HFF-Myc (cell line): ENCODE measurements around the gene MCF2L.
"Not testable (repeated sequence)": the region's sequence is repeated elsewhere in the genome, so short reads cannot be mapped to it uniquely, and the experiment has no call there.

Experiments used
- DNase-seq: peaks from one replicate; pipeline ENCODE4 v3.0.0-alpha.2; 2011; ENCODE audit warnings: low read depth; ENCODE audit errors: extremely low read depth
- H3K4me3 ChIP-seq: replicated peaks from 2 replicates; pipeline ENCODE4 v1.5.1; 2011; ENCODE audit warnings: low read depth, mild to moderate bottlenecking, control low read depth, low read length
- TF ChIP-seq, protein P1 (sequence below): IDR thresholded peaks from 2 replicates; pipeline ENCODE4 v1.5.1; 2012; ENCODE audit warnings: mild to moderate bottlenecking, low read depth, low read length, control low read depth; ENCODE audit errors: missing control alignments

The MCF2L gene

DNA sequence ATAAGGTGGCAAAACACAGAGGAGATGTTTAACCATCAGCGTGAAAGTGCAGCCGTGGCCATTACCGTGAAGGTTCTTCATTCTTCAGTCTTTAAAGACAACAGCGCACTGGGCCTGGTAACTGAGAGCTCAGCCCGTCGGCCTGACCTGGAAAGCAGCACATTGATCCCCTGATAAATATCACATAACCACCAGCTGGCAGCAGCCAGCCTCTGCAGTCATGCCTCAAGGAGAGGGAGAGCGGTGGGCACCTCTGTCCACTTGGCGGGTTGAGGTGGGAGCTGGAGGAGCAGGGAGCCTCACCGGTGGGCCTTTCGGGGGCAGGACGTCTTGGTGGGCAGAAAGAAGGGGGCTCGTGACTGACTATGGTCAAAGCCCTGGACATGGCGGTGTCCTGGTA lies 58.1 kb downstream of the MCF2L start:
- H3K4me3 ChIP-seq, result no peak overlapping the region
- no peak for DNase-seq
- TF ChIP-seq, protein P1, sequence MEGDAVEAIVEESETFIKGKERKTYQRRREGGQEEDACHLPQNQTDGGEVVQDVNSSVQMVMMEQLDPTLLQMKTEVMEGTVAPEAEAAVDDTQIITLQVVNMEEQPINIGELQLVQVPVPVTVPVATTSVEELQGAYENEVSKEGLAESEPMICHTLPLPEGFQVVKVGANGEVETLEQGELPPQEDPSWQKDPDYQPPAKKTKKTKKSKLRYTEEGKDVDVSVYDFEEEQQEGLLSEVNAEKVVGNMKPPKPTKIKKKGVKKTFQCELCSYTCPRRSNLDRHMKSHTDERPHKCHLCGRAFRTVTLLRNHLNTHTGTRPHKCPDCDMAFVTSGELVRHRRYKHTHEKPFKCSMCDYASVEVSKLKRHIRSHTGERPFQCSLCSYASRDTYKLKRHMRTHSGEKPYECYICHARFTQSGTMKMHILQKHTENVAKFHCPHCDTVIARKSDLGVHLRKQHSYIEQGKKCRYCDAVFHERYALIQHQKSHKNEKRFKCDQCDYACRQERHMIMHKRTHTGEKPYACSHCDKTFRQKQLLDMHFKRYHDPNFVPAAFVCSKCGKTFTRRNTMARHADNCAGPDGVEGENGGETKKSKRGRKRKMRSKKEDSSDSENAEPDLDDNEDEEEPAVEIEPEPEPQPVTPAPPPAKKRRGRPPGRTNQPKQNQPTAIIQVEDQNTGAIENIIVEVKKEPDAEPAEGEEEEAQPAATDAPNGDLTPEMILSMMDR, result no peak

DNA sequence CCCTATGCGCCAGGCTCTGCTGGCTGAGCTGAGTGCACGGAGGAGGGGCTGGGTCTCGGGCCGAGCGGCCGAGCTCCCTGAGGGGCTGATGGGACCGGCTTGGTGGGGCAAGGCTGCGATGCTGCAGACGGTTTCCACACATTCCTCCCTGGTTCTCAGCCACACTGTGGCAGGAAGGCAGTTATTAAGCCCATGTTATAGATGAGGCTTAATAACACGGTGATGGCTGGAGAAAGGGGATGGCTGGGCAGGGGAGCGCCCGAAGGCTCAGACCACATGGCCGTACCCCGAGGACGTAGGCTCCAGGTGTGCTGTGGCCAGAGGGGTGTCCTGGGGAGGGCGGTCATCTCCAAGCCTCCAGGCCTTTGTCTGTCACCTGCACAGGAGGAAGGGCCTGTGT lies 58.6 kb downstream of the MCF2L start:
- DNase-seq, result no peak
- TF ChIP-seq, protein P1, result no peak
- H3K4me3 ChIP-seq, result no peak overlapping the region

DNA sequence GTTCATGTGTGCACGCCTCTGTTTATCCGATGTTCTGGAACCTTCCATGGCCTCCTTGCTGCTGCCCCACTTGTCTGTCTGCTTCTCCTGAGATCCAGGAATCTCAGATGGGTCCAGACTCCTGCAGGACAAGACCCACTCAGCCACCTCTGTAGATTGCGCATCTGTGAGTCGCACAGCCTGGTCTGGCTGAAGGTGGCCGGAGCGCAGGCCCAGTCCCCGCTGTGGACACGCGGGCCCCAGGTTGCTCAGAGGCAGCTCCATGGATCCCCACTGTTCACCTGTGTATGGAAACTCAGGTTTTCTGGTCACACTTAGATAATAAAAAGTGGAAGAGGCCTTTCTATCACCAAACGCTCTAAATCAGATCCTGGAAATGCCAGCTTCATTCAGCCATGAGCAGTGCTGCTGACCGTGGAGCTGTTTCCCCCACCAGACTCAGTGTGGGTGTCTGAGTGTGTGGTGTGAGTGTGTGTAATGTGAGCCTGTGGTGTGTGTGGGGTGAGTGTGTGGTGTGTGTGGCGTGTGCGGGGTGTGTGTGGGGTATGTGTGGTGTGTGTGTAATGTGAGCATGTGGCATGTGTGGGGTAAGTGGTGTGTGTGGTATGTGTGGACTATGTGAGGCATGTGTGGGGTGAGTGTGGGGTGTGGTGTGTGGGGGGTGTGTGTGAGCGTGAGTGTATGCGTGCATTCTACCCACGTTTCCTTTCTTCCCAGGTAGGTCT lies 59.5 kb downstream of the MCF2L start:
- DNase-seq, result no peak
- TF ChIP-seq, protein P1, result no peak

DNA sequence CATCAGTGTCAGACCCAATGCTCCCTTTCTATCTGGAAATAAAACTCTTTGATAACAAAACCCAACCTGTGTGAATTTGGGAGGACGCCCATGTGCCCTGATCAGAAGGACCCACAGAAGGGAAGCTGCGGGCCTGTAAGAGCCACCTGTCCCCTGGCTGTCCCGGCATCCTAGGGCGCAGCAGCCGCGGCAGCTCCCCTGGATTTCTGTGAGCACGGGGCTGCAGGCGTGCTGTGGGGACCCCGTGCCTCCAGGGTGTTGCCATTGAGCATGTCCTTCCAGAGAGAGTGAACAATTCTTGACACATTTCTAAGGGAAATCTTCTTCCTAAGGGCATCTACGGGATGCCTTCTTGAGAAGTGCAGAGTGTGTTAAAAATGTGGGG lies 60.0 kb downstream of the MCF2L start:
- DNase-seq, result no peak
- no peak overlapping the region for H3K4me3 ChIP-seq
- TF ChIP-seq, protein P1, result no peak

More for the DNA sequence above, 59.5 kb downstream of the MCF2L start:
- no peak overlapping the region for H3K4me3 ChIP-seq

DNA sequence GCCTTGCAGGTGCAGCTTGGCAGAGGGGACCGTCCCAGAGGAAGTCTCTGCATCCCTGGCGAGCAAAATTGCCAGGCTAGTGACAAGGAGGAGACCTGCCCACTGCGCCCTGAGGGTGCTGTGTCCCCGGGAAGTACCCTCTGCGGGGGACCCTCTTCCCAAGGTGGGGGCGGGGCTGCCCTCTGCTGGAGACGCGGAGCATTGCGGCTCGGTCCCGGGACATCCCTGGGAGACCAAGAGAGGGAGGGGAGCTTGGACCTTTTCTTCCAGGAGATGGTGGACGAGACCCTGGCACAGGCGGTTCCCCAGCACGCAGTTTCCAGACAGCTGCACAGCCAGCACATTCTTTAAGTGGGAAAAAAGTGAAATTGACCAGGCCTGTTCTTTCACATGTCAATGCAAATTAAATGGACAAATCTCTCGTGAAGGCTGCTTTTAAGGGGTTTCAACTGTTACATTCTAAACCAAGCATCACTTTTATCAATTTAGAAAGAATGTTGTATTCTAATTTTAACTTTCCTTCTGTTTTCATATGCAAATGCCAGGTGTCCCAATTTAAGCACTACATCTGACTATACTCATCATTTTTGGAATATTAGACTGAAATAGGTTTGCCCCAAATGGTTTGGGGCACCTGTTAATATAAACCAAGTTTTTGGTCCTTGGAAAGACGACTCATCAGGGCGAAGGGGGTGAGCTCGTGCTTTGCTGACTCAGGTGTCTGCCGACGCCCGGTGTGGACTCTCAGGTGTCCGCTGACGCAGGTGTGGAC lies 60.7 kb downstream of the MCF2L start:
- H3K4me3 ChIP-seq, result no peak overlapping the region
- DNase-seq, result no peak
- TF ChIP-seq, protein P1, result peak; percentile 96

DNA sequence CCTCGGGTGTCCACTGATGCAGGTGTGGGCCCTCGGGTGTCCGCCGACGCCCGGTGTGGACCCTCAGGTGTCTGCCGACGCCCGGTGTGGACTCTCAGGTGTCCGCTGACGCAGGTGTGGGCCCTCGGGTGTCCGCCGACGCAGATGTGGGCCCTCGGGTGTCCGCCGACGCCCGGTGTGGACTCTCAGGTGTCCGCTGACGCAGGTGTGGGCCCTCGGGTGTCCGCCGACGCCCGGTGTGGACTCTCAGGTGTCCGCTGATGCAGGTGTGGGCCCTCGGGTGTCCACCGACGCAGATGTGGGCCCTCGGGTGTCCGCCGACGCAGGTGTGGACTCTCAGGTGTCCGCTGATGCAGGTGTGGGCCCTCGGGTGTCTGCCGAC lies 61.2 kb downstream of the MCF2L start:
- not testable (repeated sequence) for DNase-seq, H3K4me3 ChIP-seq

DNA sequence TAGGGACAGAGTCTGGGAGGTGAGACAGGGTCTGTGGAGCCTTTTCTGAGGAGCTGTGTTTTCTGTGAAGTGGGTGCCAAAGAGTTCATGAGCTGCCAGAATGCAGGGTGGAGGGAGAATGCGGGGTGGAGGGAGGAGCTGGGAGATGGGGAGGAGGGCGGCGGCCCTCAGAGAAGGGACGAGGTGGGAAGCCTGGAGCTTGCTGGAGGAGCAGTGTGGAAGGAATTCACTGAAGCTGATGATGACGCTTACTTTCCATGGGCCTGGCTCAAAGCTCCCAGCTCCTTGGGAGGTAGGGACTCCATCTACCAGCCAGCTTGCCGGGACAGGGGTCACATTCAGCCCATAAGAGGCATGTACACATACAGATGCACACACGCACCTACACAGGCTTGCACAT lies 62.5 kb downstream of the MCF2L start:
- no peak for DNase-seq
- TF ChIP-seq, protein P1, result no peak

More for the DNA sequence above, 62.5 kb downstream of the MCF2L start:
- H3K4me3 ChIP-seq, result no peak overlapping the region
